GM10248 (cell line): ENCODE results near the gene ABI3BP.

ENCODE experiments used
- CTCF ChIA-PET: fragments of 300-600 bp; sonication (Branson Sonifier 250); formaldehyde crosslinking; extraction: SDS; loops from one replicate; lab custom pipeline; 2021; ENCODE audit warnings: antibody characterized with exemption; lab: Yijun Ruan, JAX
- POLR2A ChIA-PET: fragments of 350-650 bp; sonication (Branson Sonifier 250); formaldehyde crosslinking; extraction: SDS; loops from one replicate; lab custom pipeline; 2020; ENCODE audit warnings: antibody characterized with exemption; lab: Yijun Ruan, JAX
- DNase-seq: peaks from one replicate; pipeline ENCODE4 v3.0.0; 2012; ENCODE audit errors: extremely low spot score
- TF ChIP-seq, protein P1 (sequence below): IDR thresholded peaks from 2 replicates; pipeline ENCODE4 v1.5.1; 2012; ENCODE audit warnings: mild to moderate bottlenecking, low read depth; ENCODE audit errors: extremely low read depth, missing control alignments, control extremely low read depth

Gene ABI3BP

GRCh38 chr3:100936931-100937330, 56.3 kb downstream of the ABI3BP start:
- ChIA-PET POLR2A (no interaction called here), CTCF (interaction anchor here (3.2 kb wide), 1 partner anchor 11 kb away, joined by 9 read pairs; no protein-coding TSS in a partner anchor)
- DNase-seq: no peak
- TF ChIP-seq, protein P1, sequence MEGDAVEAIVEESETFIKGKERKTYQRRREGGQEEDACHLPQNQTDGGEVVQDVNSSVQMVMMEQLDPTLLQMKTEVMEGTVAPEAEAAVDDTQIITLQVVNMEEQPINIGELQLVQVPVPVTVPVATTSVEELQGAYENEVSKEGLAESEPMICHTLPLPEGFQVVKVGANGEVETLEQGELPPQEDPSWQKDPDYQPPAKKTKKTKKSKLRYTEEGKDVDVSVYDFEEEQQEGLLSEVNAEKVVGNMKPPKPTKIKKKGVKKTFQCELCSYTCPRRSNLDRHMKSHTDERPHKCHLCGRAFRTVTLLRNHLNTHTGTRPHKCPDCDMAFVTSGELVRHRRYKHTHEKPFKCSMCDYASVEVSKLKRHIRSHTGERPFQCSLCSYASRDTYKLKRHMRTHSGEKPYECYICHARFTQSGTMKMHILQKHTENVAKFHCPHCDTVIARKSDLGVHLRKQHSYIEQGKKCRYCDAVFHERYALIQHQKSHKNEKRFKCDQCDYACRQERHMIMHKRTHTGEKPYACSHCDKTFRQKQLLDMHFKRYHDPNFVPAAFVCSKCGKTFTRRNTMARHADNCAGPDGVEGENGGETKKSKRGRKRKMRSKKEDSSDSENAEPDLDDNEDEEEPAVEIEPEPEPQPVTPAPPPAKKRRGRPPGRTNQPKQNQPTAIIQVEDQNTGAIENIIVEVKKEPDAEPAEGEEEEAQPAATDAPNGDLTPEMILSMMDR: no peak

DNA sequence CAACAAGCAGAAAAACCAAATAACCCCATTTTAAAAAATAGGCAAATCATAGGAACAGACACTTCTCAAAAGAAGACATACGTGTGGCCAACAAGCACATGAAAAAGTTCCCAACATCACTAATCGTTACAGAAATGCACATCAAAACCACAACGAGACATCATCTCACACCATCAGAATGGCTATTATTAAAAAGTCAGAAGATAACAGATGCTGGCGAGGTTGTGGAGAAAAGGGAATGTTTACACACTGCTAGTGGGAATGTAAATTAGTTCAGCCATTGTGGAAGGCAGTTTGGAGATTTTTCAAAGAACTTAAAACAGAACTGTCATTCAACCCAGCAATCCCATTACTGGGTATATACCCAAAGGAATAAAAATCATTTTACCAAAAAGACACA, 60.7 kb downstream of the ABI3BP start:
- TF ChIP-seq, protein P1: no peak
- POLR2A ChIA-PET: no interaction called here
- no peak for DNase-seq
- CTCF ChIA-PET: no interaction called here

GRCh38 chr3:100928638-100929428, 64.4 kb downstream of the ABI3BP start:
- TF ChIP-seq, protein P1: no peak
- no peak for DNase-seq
- ChIA-PET CTCF (no interaction called here), POLR2A (no interaction called here)

GRCh38 chr3:100927775-100928174, 65.4 kb downstream of the ABI3BP start:
- TF ChIP-seq, protein P1: no peak
- CTCF ChIA-PET: no interaction called here
- POLR2A ChIA-PET: no interaction called here
- no peak for DNase-seq

- ChIA-PET CTCF (no interaction called here), POLR2A (no interaction called here)
- TF ChIP-seq, protein P1: no peak
- DNase-seq: no peak
These were observed 77.3 kb downstream of the ABI3BP start for GRCh38 chr3:100915706-100916495.

- DNase-seq: no peak
- TF ChIP-seq, protein P1: no peak
- ChIA-PET CTCF (interaction anchor here (1.4 kb wide), 1 partner anchor 35 kb away, joined by 4 read pairs; no protein-coding TSS in a partner anchor), POLR2A (no interaction called here)
These were observed 79.2 kb downstream of the ABI3BP start for GRCh38 chr3:100913870-100914648.
